AG04449 (cell line): ENCODE measurements around the gene BBS9.

Experiments used
- CTCF ChIA-PET: fragments of 350-600 bp; formaldehyde crosslinking; extraction: SDS; loops from one replicate; lab custom pipeline; 2021; ENCODE audit warnings: antibody characterized with exemption; lab: Yijun Ruan, JAX
- POLR2A ChIA-PET: fragments of 400-600, 350-600 bp; formaldehyde crosslinking; extraction: SDS; loops from one replicate; lab custom pipeline; 2020; ENCODE audit warnings: antibody characterized with exemption, inconsistent platforms; lab: Yijun Ruan, JAX
- DNase-seq: peaks from one replicate; pipeline ENCODE4 v3.0.0-alpha.2; 2010; ENCODE audit warnings: low read depth, low spot score
- H3K4me3 ChIP-seq: 2 replicates; pipeline ENCODE4 v1.5.1; 2011; ENCODE audit warnings: low read depth, mild to moderate bottlenecking, control low read depth, low read length
- CTCF ChIP-seq: IDR thresholded peaks from one replicate; pipeline ENCODE4 v1.5.1; 2011; ENCODE audit warnings: mild to moderate bottlenecking, moderate library complexity, low read length, control low read depth, inconsistent platforms; ENCODE audit not compliant: insufficient read depth; ENCODE audit errors: missing control alignments

The BBS9 gene

GRCh38 chr7:33444511-33444910, 315.1 kb downstream of the BBS9 start:
- ChIA-PET POLR2A (no interaction called here), CTCF (interaction anchor here (2.3 kb wide), 1 partner anchor 14 kb away, joined by 10 read pairs; no protein-coding TSS in a partner anchor)
- H3K4me3 ChIP-seq, result no peak overlapping the region
- no peak for TF ChIP-seq CTCF
- DNase-seq, result no peak

GRCh38 chr7:33446551-33446950, 317.2 kb downstream of the BBS9 start:
- CTCF ChIA-PET, result interaction anchor here (1.2 kb wide), 1 partner anchor 24 kb away, joined by 4 read pairs; no protein-coding TSS in a partner anchor
- DNase-seq, result no peak
- no peak for TF ChIP-seq CTCF
- H3K4me3 ChIP-seq, result no peak overlapping the region
- POLR2A ChIA-PET, result no interaction called here

GRCh38 chr7:33448035-33448434, 318.7 kb downstream of the BBS9 start:
- TF ChIP-seq CTCF, result no peak
- H3K4me3 ChIP-seq, result no peak overlapping the region
- CTCF ChIA-PET, result interaction anchor here (1.7 kb wide), 1 partner anchor 447 kb away, joined by 6 read pairs; no protein-coding TSS in a partner anchor
- no peak for DNase-seq
- POLR2A ChIA-PET, result no interaction called here

GRCh38 chr7:33449847-33450246, 320.5 kb downstream of the BBS9 start:
- H3K4me3 ChIP-seq, result no peak overlapping the region
- CTCF ChIA-PET, result interaction anchor here (1.6 kb wide), 1 partner anchor 10 kb away, joined by 8 read pairs; no protein-coding TSS in a partner anchor
- POLR2A ChIA-PET, result no interaction called here

GRCh38 chr7:33452805-33453502, 323.6 kb downstream of the BBS9 start:
- ChIA-PET POLR2A (no interaction called here), CTCF (interaction anchor here (1.0 to 2.0 kb wide), 4 partner anchors 13 to 635 kb away, joined by 3 to 7 read pairs (median 4); no protein-coding TSS in a partner anchor)
- no peak for TF ChIP-seq CTCF
- H3K4me3 ChIP-seq, result no peak overlapping the region
- DNase-seq, result no peak

More at GRCh38 chr7:33449847-33450246, 320.5 kb downstream of the BBS9 start:
- DNase-seq, result no peak
- no peak for TF ChIP-seq CTCF

GRCh38 chr7:33457039-33457438, 327.7 kb downstream of the BBS9 start:
- no peak for DNase-seq
- TF ChIP-seq CTCF, result no peak
- no peak overlapping the region for H3K4me3 ChIP-seq
- ChIA-PET CTCF (interaction anchor here (0.6 to 3.8 kb wide), 6 partner anchors 16 to 475 kb away, joined by 3 to 23 read pairs (median 4); no protein-coding TSS in a partner anchor), POLR2A (no interaction called here)
